NAMALWA (cell line): ENCODE results near the gene CTXN1.
"Not testable (repeated sequence)": the region's sequence is repeated elsewhere in the genome, so short reads cannot be mapped to it uniquely, and the experiment has no call there.

Source experiments
- DNase-seq: peaks from one replicate; pipeline ENCODE4 v3.0.0-alpha.2; 2015; ENCODE audit warnings: low spot score

CTXN1 gene

DNA sequence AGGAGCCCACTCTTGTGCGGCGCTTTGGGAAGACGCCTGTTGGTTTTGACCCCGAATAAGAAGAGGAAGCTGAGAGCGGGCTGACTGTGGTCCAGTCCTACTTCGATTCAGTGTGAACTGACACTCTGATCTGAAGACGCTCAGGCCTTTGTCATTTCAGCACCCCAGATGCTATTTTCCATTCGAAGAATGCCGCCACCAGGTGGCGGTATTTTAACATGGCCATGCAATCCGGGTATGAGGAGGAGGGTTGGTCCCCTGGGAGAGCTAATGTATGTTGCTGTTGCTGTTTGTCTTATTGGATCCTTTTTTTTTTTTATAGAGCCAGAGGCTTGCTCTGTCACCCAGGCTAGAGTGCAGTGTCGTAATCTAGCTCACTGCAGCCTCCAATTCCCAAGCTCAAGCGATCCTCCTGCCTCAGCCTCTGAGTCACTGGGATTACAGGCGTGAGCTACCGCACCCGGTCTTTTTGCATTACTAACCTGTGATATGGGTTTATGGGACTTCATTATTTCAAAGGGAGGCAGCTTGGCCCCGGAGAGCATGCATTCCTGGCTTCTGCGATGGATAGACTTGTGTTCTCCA is 18.3 kb upstream of the CTXN1 start:
- peak; percentile 97 for DNase-seq

DNA sequence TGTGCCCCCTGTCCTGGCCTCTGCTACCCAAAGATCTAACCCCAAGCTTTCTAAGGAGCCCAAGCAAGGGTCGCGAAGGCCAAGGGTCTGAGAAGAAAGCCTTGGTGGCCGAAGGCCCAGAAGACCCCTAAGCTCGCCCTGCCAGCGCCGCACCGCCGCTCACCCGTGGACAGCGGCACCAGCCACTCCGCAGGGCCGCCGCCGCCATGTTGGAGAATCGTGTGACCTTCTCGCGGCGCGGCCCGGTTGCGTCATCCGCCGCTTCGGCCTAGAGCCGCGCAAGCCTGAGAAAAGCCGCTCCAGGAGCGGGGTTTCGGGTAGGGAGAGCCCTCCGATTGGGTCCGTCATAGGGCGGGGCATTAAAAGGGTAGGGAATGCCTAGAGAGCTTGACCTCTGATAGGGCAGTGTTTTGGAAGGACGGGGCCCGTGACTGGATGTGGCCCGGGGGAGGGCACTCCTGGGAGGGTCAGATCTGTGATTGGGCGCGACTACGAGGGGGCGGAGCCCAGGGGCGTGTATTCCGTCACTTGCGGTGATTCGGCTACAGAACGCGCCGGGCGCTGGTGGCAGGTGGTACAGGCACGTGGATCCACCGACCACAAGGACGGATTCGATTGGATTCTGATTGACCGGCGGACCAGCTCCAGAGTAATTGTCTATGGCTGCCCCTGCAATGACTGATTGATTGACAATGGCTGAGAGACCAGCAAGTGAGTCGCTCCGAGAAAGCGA is 17.7 kb upstream of the CTXN1 start, which contains the start of gene TIMM44:
Gene TIMM44 (minus strand): TSS at position 223 of the 733 bp plus-strand sequence. CDS start 15 bp downstream, at position 208.
- peak; percentile 100 for DNase-seq

DNA sequence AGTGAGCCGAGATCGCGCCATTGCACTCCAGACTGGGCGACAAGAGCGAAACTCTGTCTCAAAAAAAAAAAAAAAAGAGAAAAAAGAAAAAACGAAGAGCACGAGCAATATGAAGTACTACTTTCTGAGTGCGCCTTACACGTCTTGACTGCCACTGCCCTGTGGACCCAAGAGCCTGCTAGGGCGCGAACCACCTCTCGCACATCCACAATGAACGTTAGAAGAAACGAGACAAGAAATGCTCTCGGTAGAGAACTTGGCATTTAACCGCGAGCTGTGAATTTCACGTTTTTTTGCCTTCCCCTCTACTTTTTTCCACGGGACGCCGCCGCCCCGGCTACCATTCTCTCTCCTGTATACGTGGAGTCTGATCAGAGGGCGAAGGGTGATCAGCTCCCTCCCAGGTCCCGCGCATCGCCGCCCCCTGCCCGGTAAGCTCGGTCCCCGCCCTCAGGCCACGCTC is 17.1 kb upstream of the CTXN1 start:
- DNase-seq, result peak; percentile 51

- DNase-seq, result no peak
These were observed 16.1 kb upstream of the CTXN1 start for GRCh38 chr19:7941895-7942596.

DNA sequence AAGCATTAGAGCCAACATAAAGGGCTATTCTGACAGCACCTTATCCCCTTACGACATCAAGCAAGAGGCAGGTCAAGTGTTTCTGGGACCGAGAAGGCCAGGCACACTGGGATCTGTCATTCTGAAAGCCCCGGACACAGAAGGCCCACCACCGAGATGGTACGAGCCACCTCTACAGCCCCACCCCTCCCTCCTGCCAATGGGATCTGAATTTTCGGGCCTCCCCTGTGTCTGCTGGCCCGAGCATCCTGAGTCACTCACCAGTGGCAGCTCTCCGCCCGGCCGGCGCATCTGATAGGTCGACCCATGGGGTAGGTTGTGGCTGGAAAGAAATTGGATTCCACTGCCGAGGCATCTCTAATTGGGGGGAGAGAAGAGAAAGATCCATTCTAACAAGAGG is 14.9 kb upstream of the CTXN1 start:
- DNase-seq, result no peak

GRCh38 chr19:7934766-7935165 is 8.8 kb upstream of the CTXN1 start:
- no peak for DNase-seq

GRCh38 chr19:7933828-7934725 is 8.1 kb upstream of the CTXN1 start:
- DNase-seq, result no peak

DNA sequence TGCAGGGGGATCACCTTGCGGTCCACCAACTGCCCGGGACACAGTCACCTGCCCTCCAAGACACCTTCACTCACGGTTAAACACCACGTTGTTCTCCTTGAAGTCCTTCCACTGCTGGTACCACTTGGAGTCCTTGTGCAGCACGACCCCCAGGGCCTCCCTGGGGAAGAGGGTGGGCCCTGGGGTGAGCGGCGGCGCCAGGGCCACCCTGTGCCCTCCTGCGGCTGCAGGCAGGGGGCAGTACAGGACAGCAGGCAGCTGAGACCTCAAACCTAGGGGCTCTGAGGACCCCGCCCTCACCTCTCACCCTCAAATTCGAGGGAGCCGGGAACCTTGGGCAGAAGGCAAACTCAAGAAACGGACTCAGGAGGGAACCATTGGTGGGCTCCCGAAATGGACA is 7.5 kb upstream of the CTXN1 start:
- peak; percentile 23 for DNase-seq

GRCh38 chr19:7932930-7933300 is 7.0 kb upstream of the CTXN1 start:
- no peak for DNase-seq

- DNase-seq, result no peak
These were observed 6.5 kb upstream of the CTXN1 start for GRCh38 chr19:7932276-7932929.

- no peak for DNase-seq
These were observed 5.5 kb upstream of the CTXN1 start for GRCh38 chr19:7931221-7932061.

- no peak for DNase-seq
These were observed 4.8 kb upstream of the CTXN1 start for GRCh38 chr19:7930765-7931164.

DNA sequence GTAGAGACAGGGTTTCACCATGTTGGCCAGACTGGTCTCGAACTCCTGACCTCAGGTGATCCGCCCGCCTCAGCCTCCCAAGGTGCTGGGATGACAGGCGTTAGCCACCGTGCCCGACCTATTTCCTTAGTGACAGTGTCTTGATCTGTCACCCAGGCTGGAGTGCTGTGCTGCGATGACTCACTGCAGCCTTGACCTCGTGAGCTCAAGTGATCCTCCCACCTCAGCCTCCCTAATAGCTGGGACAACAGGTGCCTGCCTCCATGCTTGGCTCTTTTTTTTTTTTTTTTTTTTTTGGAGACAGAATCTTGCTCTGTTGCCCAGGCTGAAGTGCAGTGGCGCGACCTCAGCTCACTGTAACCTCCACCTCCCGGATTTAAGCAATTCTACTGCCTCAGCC is 4.1 kb upstream of the CTXN1 start:
- not testable (repeated sequence) for DNase-seq

DNA sequence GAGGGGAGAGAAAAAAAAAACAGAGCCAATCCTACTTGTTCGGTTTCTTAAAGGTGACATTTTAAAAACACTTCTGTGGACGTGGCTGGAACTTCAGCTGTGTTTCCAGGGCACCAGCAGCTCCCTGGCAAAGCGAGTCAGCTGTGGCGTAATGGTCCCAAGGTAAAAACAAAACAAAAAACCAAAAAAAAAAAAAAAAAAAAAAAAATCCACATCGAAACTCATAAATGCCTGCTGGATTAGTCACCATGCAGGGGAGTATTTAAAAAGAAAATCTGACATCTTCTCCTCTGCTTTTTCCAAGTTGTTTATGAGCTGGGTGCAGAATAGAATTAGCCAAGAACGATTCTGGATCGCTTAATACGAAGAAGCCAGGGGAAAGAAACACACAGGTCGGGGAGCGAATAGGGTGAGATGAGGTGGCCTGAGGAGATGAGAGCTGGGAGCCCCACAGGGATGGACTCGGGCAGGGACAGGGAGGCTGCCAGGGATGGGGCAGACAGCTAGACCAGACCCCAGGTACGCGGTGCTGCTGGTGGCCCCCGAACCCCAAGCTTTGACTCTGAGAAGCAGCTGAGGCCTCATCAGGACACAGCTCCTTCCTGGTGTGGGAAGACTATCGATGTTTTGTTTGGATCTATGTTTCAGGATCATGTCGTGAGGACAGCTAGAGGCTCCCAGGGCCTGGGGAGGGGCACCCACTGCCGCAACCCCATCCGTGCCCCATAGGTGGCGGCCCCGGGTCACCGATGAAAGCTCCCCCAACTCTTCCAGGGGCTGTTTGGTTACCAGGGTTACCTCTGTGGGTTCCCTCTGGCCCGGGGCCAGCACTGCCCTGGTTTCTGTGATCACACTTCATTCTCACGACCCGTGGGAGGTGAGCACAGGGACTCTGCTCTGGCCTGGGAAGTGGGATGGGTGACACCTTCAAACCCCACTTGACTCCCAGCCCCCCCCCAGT is 3.1 kb upstream of the CTXN1 start:
- DNase-seq, result peak; percentile 94

DNA sequence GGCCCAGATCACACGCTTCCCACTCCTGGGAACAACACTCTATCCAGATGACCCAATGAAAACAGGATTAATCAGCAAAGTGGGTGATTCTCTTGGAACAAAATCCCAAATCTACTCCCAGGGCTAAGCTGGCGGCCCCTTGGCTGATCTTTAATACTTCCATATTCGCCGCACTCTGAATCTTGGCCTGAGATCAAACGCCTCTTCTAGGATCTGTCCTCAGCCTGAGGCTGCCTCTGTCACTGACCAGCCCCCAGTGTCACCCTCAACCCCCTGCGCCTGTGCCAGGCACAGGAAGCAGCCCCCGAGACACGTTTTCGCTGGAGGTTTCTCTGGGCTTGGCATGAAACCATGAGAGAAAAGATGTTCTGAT is 2.4 kb upstream of the CTXN1 start:
- no peak for DNase-seq

- no peak for DNase-seq
These were observed 1.8 kb upstream of the CTXN1 start for GRCh38 chr19:7927605-7928333.

DNA sequence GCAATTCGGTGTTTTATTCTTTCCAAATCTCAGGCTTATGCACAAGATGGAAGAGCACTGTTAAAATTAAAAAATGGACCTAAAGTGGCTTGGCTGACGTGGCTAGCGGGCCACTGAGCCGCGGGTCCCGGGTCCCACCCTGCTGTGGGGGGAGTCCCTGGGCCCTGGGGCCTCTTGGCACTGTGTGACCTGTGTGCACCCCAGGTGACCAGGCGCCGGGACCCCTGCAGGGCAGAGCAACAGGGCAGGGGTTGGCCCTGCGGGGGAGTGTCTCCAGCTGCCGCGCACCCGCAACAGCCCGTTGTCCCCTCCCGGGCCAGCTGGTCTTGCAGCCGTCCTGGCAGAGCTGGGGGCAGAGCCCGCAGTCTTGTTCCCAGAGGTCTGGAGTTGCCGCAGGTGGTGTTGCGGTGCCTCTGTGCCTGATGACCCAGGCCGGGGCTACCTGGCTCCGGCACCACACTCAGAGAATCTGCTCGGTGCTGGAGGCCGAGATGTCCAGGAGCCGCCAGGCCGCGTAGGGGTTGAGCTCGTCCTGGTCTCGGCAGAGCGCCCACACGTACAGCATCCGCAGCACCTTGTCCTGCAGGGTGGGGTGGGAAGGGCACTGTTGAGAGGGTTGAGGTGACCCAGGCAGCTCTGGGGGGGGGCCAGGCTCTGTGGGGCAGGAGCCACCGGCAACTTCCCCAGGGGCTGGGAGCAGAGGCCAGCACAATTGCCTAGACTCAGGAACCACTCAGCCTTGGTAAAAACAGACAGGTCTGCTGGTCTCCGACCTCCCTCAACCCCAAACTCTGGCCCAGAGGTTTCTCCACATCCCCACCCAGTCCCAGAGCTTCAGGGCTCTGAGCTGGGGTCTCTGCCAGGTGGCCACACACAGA is 1.0 kb upstream of the CTXN1 start:
- DNase-seq, result no peak
